Esophagus squamous epithelium (tissue), 5 donors: ENCODE measurements around the gene PRR19. TPM values are rescaled to one million over a fixed set of nuclear protein-coding genes. Genes with fewer than 3 reads are reported as not detected.

Experiments
- DNase-seq: peaks from one replicate; lab custom pipeline; 2025; lab: John Stamatoyannopoulos, UW
- H3K27ac ChIP-seq, 4 donors: fragments of 200-600 bp; sonication (generic); one replicate each; pipeline ENCODE4 v1.5.1; 2016 to 2019; ENCODE audit warnings: mild to moderate bottlenecking in 1 of 4
- H3K27me3 ChIP-seq, 4 donors: fragments of 200-600 bp; sonication (generic); 1 replicate in 3 of 4; 2 replicates in 1 of 4; pipeline versions ENCODE4 v1.5.1 to v1.6.0; 2017 to 2021; ENCODE audit warnings: antibody characterized with exemption in 1 of 4
- H3K36me3 ChIP-seq, 3 donors: fragments of 200-600 bp; sonication (generic); one replicate each; pipeline ENCODE4 v1.5.1; 2016 to 2019
- H3K4me1 ChIP-seq, 3 donors: fragments of 200-600 bp; sonication (generic); one replicate each; pipeline ENCODE4 v1.5.1; 2017 to 2019
- H3K4me3 ChIP-seq, 4 donors: fragments of 200-600 bp; sonication (generic); 1 replicate in 3 of 4; 2 replicates in 1 of 4; pipeline ENCODE4 v1.5.1; 2016 to 2019; ENCODE audit warnings: mild to moderate bottlenecking in 2 of 4, moderate library complexity in 1 of 4
- H3K9me3 ChIP-seq, 3 donors: fragments of 200-600 bp; sonication (generic); one replicate each; pipeline ENCODE4 v1.5.1; 2016 to 2019
- CTCF ChIP-seq, 6 experiments: fragments of 450-650 bp in 4 of 6; fragments of 200-600 bp in 2 of 6; sonication (generic) in 2 of 6; IDR thresholded peaks; one replicate each; pipeline ENCODE4 v1.5.1; 2016 to 2019; ENCODE audit warnings: antibody characterized with exemption in 6 of 6, mild to moderate bottlenecking in 4 of 6, moderate library complexity in 4 of 6
- POLR2A ChIP-seq, 4 donors: fragments of 450-650 bp; IDR thresholded peaks; one replicate each; pipeline ENCODE4 v1.6.1; 2017; ENCODE audit warnings: antibody characterized with exemption in 4 of 4, mild to moderate bottlenecking in 4 of 4, moderate library complexity in 3 of 4
- WGBS, 2 donors: methylation state at CpG; one replicate each; pipeline ENCODE4 v1.1.5; 2018; 5-methylcytosine and 5-hydroxymethylcytosine counted together
- intact Hi-C: fragments of 100-400 bp; cut with DNase I; formaldehyde crosslinking; loops from one replicate; pipeline ENCODE4 v1.15.0; 2022
- total RNA-seq, 4 donors: library from RNA; depleted of rRNA; stranded (reverse); fragments of >200 nt; gene quantifications; one replicate each; pipeline ENCODE4 v1.1.0, GENCODE V29; 2016
- donor health status: DM: yes; HTN: yes; CAD: no.

PRR19 gene
- total RNA-seq, 4 donors from 2014 or later: 0.75 to 1.0 (median 0.82) TPM

DNA sequence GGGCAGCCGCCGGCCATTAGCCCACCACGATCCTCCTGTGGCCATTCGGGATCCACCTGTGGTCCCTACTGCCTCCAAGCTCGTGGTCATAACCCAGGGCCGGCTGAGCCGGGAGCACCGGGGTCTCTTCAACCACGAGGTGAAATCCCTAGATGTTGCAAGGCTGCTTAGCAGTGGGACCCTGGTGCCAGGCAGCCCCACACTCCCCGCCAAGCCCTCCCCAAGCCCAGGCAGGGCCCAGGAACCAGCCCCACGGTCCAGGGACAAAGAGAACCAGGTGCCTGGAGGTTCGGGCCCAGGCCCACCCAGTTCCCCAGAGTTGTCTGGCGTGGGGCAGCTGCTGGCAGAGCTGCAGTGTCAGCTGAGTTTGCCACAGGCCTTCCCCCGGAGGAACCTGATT, 7.8 kb downstream of the PRR19 start:
- no peak for TF ChIP-seq POLR2A (IDR thresholded peaks at IDR 0.05)
- TF ChIP-seq CTCF (IDR thresholded peaks at IDR 0.05): no peak
- Histone ChIP-seq H3K9me3 (no peaks in the 10 kb centered on the region), H3K36me3 (no peaks in the 10 kb centered on the region), H3K27me3 (peaks cover 0 to 45% (median 7%) of the 10 kb centered on the region in 4 donors), H3K4me1 (peaks cover 8 to 15% (median 10%) of the 10 kb centered on the region in 3 donors), H3K4me3 (no peak overlapping the region), H3K27ac (no peak overlapping the region)
- no peak for DNase-seq
- 91% methylated on average over 7 of the region's 14 CpGs; no CpG with 5 or more reads in 1 of the 2 donors for WGBS, 2 donors
- intact Hi-C loops: no loop called here

GRCh38 chr19:42311657-42312056, 9.7 kb downstream of the PRR19 start:
- Histone ChIP-seq H3K4me3 (no peak overlapping the region), H3K4me1 (peaks cover 8 to 15% (median 10%) of the 10 kb centered on the region in 3 donors), H3K9me3 (no peaks in the 10 kb centered on the region), H3K36me3 (no peaks in the 10 kb centered on the region), H3K27me3 (peaks cover 0 to 62% (median 7%) of the 10 kb centered on the region in 4 donors), H3K27ac (no peak overlapping the region)
- WGBS, 2 donors: 61 to 80% methylated on average over 1 to 2 of the region's 2 CpGs
- no peak for DNase-seq
- intact Hi-C loops: no loop called here
- TF ChIP-seq CTCF (IDR thresholded peaks at IDR 0.05): no peak
- TF ChIP-seq POLR2A (IDR thresholded peaks at IDR 0.05): no peak

DNA sequence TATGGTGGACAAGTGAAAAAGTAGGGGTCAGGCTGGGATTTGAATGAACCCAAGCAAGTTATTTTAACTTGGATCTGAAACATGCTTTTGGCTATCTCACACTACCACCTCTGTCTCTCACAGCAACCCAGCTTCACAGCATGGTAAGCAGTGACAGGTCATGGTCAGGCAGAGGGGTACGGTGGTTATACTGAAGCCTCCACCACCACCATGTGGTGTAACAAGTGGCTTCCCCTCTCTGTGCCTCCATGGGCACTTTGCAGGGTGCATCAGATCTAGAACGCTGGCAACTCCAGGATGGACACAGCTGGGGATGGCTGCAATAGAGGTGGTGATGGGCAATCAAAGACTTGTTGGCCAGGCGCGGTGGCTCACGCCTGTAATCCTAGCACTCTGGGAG, 10.4 kb downstream of the PRR19 start:
- Histone ChIP-seq H3K4me3 (no peak overlapping the region), H3K27me3 (peaks cover 0 to 62% (median 7%) of the 10 kb centered on the region in 4 donors), H3K4me1 (peaks cover 8 to 15% (median 10%) of the 10 kb centered on the region in 3 donors), H3K27ac (no peak overlapping the region), H3K36me3 (no peaks in the 10 kb centered on the region), H3K9me3 (no peaks in the 10 kb centered on the region)
- TF ChIP-seq CTCF (IDR thresholded peaks at IDR 0.05) (no peak), POLR2A (IDR thresholded peaks at IDR 0.05) (no peak)
- intact Hi-C loops: no loop called here
- WGBS, 2 donors: 78 to 90% methylated on average over 1 to 2 of the region's 5 CpGs
- no peak for DNase-seq

GRCh38 chr19:42313096-42313839, 11.3 kb downstream of the PRR19 start, which contains the start of gene TMEM145:
TMEM145 (plus strand) TSS chr19:42313309; CDS start chr19:42313377, 68 bp downstream.
- Histone ChIP-seq H3K4me1 (peaks cover 8 to 15% (median 10%) of the 10 kb centered on the region in 3 donors), H3K36me3 (no peaks in the 10 kb centered on the region), H3K27me3 (peaks cover 0 to 62% (median 7%) of the 10 kb centered on the region in 4 donors), H3K27ac (no peak within 1 kb of the TSS), H3K4me3 (peak within 1 kb of the TSS; percentile 13 to 64 (median 44)), H3K9me3 (no peaks in the 10 kb centered on the region)
- DNase-seq: no peak
- no peak for TF ChIP-seq CTCF (IDR thresholded peaks at IDR 0.05)
- no peak for TF ChIP-seq POLR2A (IDR thresholded peaks at IDR 0.05)
- intact Hi-C loops: no loop called here
- 0 to 1% methylated on average over 10 to 14 of the region's 67 CpGs for WGBS, 2 donors
